GM10248 (cell line): ENCODE measurements around the gene AKAP1.

Experiments
- CTCF ChIA-PET: fragments of 300-600 bp; sonication (Branson Sonifier 250); formaldehyde crosslinking; extraction: SDS; loops from one replicate; lab custom pipeline; 2021; ENCODE audit warnings: antibody characterized with exemption; lab: Yijun Ruan, JAX
- POLR2A ChIA-PET: fragments of 350-650 bp; sonication (Branson Sonifier 250); formaldehyde crosslinking; extraction: SDS; loops from one replicate; lab custom pipeline; 2020; ENCODE audit warnings: antibody characterized with exemption; lab: Yijun Ruan, JAX
- DNase-seq: peaks from one replicate; pipeline ENCODE4 v3.0.0; 2012; ENCODE audit errors: extremely low spot score
- TF ChIP-seq, protein P1 (sequence below): IDR thresholded peaks from 2 replicates; pipeline ENCODE4 v1.5.1; 2012; ENCODE audit warnings: mild to moderate bottlenecking, low read depth; ENCODE audit errors: extremely low read depth, missing control alignments, control extremely low read depth

The AKAP1 gene

DNA sequence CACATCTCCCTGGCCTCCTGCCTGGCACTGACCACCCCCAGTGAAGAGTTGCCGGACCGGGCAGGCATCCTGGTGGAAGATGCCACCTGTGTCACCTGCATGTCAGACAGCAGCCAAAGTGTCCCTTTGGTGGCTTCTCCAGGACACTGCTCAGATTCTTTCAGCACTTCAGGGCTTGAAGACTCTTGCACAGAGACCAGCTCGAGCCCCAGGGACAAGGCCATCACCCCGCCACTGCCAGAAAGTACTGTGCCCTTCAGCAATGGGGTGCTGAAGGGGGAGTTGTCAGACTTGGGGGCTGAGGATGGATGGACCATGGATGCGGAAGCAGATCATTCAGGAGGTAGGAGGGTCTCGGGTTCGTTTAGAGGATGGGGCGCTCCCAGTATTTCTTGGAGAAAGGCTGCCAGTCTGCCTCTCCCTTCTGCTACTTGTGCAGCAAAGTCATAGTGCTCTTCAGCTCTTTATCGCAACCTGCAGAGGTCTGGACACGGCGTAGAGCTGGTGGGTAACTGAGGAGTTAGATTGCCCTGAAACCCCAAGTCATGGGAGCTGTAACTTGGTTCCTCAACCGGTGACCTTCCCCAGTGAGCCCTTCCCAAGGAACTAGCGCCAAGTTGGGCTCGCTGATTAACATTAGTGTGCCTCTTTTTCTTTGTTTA, 21.9 kb downstream of the AKAP1 start:
- POLR2A ChIA-PET = no interaction called here
- CTCF ChIA-PET = interaction anchor here (0.8 to 2.5 kb wide), 6 partner anchors 10 to 726 kb away, joined by 4 to 8 read pairs (median 7); partner anchors contain the start of gene AKAP1
- no peak for DNase-seq
- TF ChIP-seq, protein P1, sequence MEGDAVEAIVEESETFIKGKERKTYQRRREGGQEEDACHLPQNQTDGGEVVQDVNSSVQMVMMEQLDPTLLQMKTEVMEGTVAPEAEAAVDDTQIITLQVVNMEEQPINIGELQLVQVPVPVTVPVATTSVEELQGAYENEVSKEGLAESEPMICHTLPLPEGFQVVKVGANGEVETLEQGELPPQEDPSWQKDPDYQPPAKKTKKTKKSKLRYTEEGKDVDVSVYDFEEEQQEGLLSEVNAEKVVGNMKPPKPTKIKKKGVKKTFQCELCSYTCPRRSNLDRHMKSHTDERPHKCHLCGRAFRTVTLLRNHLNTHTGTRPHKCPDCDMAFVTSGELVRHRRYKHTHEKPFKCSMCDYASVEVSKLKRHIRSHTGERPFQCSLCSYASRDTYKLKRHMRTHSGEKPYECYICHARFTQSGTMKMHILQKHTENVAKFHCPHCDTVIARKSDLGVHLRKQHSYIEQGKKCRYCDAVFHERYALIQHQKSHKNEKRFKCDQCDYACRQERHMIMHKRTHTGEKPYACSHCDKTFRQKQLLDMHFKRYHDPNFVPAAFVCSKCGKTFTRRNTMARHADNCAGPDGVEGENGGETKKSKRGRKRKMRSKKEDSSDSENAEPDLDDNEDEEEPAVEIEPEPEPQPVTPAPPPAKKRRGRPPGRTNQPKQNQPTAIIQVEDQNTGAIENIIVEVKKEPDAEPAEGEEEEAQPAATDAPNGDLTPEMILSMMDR = no peak

DNA sequence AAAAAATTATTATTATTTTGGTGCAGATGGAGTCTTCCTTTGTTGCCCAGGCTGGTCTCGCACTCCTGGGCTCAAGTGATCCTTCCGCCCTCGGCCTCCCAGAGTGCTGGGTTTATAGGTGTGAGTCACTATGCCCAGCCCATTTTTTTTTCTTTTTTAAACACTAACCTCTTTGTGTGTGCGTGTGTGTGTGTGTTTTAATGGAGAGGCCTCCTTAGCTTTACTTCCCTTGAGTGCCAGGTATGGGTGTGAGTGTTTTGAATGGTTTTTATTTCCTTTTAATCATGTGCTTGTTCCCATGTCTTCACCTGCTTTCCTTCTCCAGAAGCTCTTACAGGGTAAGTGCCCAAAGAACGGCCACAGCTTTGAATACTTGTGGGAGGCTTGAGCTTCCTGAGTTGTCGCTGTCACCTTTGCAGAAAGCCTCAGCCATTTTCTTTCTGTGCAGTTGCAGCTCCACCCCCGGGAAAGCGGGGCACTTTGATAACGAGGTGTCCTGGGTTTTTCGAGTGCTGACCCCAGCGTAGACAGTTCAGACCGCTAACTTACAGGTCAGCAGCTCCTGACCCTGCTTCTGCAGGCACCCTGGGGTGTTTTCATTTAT, 22.6 kb downstream of the AKAP1 start:
- TF ChIP-seq, protein P1 = no peak
- CTCF ChIA-PET = interaction anchor here (0.7 to 2.5 kb wide), 4 partner anchors 21 to 676 kb away, joined by 3 to 8 read pairs (median 4); partner anchors contain the start of gene AKAP1
- POLR2A ChIA-PET = no interaction called here
- no peak for DNase-seq

DNA sequence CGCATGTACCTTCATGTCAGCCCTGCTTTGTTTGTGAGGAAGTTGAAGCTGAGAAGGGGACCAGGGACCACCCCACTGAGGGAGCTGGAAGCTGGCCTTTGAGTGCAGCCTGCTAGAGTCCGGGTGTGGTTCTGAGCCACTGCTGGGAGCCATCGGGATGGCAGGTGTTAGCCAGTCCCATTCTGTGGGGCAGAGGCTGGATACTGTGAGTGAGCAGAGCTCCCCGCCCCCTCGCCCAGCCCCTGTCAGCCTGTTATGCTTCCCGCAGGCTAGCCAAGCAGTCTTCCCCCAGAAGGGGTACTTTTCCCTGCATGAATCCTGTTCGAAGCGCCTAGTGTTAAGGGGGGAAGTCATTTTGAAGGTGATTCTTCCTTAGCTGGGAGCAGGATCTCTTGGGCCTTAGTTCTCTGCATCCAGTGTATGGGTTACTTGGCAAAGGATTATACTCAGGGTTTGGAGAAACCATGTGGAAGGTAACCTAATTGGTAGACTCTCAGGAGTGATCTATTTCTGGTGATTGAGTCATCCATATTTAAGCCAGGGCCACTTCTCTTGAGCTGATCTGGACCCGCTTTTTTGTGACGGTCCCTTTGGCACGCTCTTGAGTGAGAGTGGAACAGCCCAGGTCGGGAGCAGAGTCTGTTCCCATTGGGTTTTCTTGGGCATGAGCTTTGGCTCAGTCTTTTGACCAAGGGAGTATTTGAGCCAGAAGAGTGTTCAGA, 23.8 kb downstream of the AKAP1 start:
- DNase-seq = no peak
- POLR2A ChIA-PET = no interaction called here
- CTCF ChIA-PET = interaction anchor here (0.5 to 2.0 kb wide), 8 partner anchors 21 to 718 kb away, joined by 3 to 5 read pairs (median 3); partner anchors contain the start of gene AKAP1
- TF ChIP-seq, protein P1 = no peak

DNA sequence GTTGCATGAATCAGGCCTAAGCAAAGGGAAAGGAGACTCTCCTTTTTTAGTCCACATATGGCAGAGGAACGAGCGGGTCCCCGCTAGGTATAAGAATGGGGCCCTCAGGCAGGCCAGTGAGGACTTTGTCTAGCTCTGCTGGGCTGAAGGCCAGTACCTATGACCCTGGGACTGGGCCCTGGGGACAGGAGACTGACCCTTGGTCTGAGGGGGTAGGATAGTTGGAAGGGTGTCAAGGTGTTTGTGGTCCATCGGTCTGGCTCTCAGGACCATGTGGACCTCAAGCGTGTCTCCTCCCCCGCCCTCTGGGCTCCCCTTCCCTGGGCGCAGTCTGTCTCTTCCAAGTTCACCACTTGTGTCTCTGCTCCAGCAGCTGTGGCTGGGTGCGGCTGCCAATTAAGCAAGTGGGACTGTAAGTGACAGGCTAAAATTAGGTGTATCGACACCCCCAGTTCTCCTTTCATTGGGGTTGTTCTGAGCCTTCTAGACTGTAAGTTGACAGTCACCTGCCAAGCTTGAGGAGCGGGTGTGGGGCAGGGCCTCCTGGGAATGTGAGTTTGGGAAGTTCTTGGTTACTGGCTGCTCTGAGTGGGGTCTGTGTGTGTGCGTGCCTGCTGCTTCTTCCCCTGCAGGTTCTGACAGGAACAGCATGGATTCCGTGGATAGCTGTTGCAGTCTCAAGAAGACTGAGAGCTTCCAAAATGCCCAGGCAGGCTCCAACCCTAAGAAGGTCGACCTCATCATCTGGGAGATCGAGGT, 24.5 kb downstream of the AKAP1 start:
- DNase-seq = no peak
- ChIA-PET CTCF (interaction anchor here (0.9 to 2.0 kb wide), 9 partner anchors 13 to 717 kb away, joined by 3 to 5 read pairs (median 3); partner anchors contain the start of gene AKAP1), POLR2A (no interaction called here)
- TF ChIP-seq, protein P1 = no peak

DNA sequence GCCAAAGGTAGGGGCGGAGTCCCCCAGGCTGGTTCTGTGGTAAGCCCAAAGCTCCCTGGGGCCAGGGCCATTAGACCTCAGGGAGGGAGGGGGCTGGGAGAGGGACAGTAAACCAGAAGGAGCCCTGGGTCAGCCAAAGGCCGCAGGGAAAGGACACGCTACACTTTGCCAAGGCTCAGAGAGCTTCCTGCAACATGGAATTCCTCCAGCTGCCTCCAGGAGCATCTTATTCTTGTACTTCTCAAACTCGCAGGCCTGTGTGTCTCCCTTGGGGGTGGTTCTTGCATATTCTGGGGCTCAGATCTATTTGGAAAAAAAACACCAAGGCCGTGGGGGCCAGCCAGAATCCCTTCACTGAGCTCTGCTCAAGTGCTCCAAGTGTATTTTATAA, 25.1 kb downstream of the AKAP1 start:
- no peak for DNase-seq
- TF ChIP-seq, protein P1 = no peak
- CTCF ChIA-PET = interaction anchor here (0.9 to 2.0 kb wide), 4 partner anchors 12 to 717 kb away, joined by 3 to 5 read pairs (median 3); no protein-coding TSS in a partner anchor
- POLR2A ChIA-PET = no interaction called here
